CD14-positive monocyte (primary cell): Measurements from ENCODE around the gene SESN2. TPM values are rescaled to one million over a fixed set of nuclear protein-coding genes. Genes with fewer than 3 reads are reported as not detected.

Source experiments
- DNase-seq, 3 donors: peaks; one replicate each; pipeline ENCODE4 v3.0.0-alpha.2; 2011 to 2022
- H2AFZ ChIP-seq: 2 replicates; pipeline ENCODE4 v1.6.0; 2012; ENCODE audit warnings: mild to moderate bottlenecking, low read depth, low read length, inconsistent platforms; ENCODE audit not compliant: insufficient read depth, poor library complexity, severe bottlenecking
- H3K27ac ChIP-seq, 2 donors: 1 replicate in 1 of 2; 2 replicates in 1 of 2; pipeline ENCODE4 v1.5.1; 2012 to 2013; ENCODE audit warnings: low read length in 2 of 2, control low read depth in 1 of 2, inconsistent platforms in 1 of 2, low read depth in 1 of 2, mild to moderate bottlenecking in 1 of 2
- H3K27me3 ChIP-seq, 2 donors: one replicate each; pipeline versions ENCODE4 v1.6.0 to v1.6.1; 2011 to 2013; ENCODE audit warnings: low read length in 2 of 2; ENCODE audit not compliant: control insufficient read depth in 2 of 2, insufficient read depth in 2 of 2
- H3K36me3 ChIP-seq, 2 donors: replicated peaks in 1 of 2; 1 replicate in 1 of 2; 2 replicates in 1 of 2; pipeline versions ENCODE4 v1.5.1 to v1.6.1; 2012 to 2013; ENCODE audit warnings: low read length in 2 of 2, control low read depth in 1 of 2, inconsistent platforms in 1 of 2, mild to moderate bottlenecking in 1 of 2; ENCODE audit not compliant: insufficient read depth in 2 of 2, control insufficient read depth in 1 of 2
- H3K4me1 ChIP-seq, 2 donors: 1 replicate in 1 of 2; 2 replicates in 1 of 2; pipeline versions ENCODE4 v1.5.1 to v1.6.1; 2012 to 2013; ENCODE audit warnings: low read length in 2 of 2, control low read depth in 1 of 2, inconsistent platforms in 1 of 2, mild to moderate bottlenecking in 1 of 2, moderate library complexity in 1 of 2; ENCODE audit not compliant: insufficient read depth in 2 of 2, control insufficient read depth in 1 of 2
- H3K4me2 ChIP-seq: replicated peaks from 2 replicates; pipeline ENCODE3; 2012; ENCODE audit warnings: low read length, moderate library complexity, mild to moderate bottlenecking; ENCODE audit not compliant: poor library complexity, severe bottlenecking; ENCODE audit errors: extremely low read depth
- H3K4me3 ChIP-seq, 3 experiments: fragments of 200-600 bp in 1 of 3; sonication (generic) in 1 of 3; replicated peaks in 1 of 3; 1 replicate in 2 of 3; 2 replicates in 1 of 3; pipeline ENCODE4 v1.5.1; 2011 to 2013; ENCODE audit warnings: low read length in 3 of 3, mild to moderate bottlenecking in 3 of 3, control low read depth in 2 of 3, low read depth in 2 of 3, inconsistent platforms in 1 of 3, moderate library complexity in 1 of 3
- H3K79me2 ChIP-seq: 2 replicates; pipeline ENCODE4 v1.6.0; 2012; ENCODE audit warnings: mild to moderate bottlenecking, control low read depth, inconsistent platforms, low read length, moderate library complexity; ENCODE audit not compliant: insufficient read depth
- H3K9ac ChIP-seq: 2 replicates; pipeline ENCODE4 v1.6.0; 2017; ENCODE audit warnings: low read length, mild to moderate bottlenecking; ENCODE audit not compliant: insufficient read depth, poor library complexity, severe bottlenecking
- H3K9me3 ChIP-seq, 2 donors: replicated peaks in 1 of 2; 1 replicate in 1 of 2; 2 replicates in 1 of 2; pipeline versions ENCODE4 v1.5.1 to v1.6.1; 2012 to 2013; ENCODE audit warnings: low read length in 2 of 2, control low read depth in 1 of 2; ENCODE audit not compliant: control insufficient read depth in 1 of 2, insufficient read depth in 1 of 2
- H4K20me1 ChIP-seq: 2 replicates; pipeline ENCODE4 v1.6.0; 2012; ENCODE audit warnings: mild to moderate bottlenecking, low read length, control low read depth, moderate library complexity; ENCODE audit not compliant: insufficient read depth
- H3K27ac Mint-ChIP-seq, 7 donors: one replicate each; pipeline ENCODE4 v1.8.0; 2020; ENCODE audit warnings: mild to moderate bottlenecking in 7 of 7, mixed read lengths in 7 of 7, moderate library complexity in 6 of 7, inconsistent platforms in 2 of 7
- H3K27me3 Mint-ChIP-seq, 3 donors: one replicate each; pipeline ENCODE4 v1.8.0; 2021 to 2022; ENCODE audit warnings: low read depth in 3 of 3, mild to moderate bottlenecking in 3 of 3, mixed read lengths in 3 of 3, moderate library complexity in 3 of 3, inconsistent platforms in 1 of 3
- H3K36me3 Mint-ChIP-seq, 2 donors: one replicate each; pipeline ENCODE4 v1.8.0; 2020; ENCODE audit warnings: mixed read lengths in 2 of 2, inconsistent platforms in 1 of 2, mild to moderate bottlenecking in 1 of 2
- H3K4me1 Mint-ChIP-seq: one replicate; pipeline ENCODE4 v1.8.0; 2020; ENCODE audit warnings: mild to moderate bottlenecking, mixed read lengths
- H3K4me3 Mint-ChIP-seq, 2 donors: one replicate each; pipeline ENCODE4 v1.8.0; 2020; ENCODE audit warnings: mild to moderate bottlenecking in 2 of 2, mixed read lengths in 2 of 2, moderate library complexity in 1 of 2
- H3K9me3 Mint-ChIP-seq, 7 donors: one replicate each; pipeline ENCODE4 v1.8.0; 2020 to 2022; ENCODE audit warnings: mixed read lengths in 7 of 7, mild to moderate bottlenecking in 6 of 7, moderate library complexity in 6 of 7, inconsistent platforms in 2 of 7
- CTCF ChIP-seq: fragments of 200-600 bp; IDR thresholded peaks from one replicate; pipeline ENCODE4 v1.8.0; 2022; ENCODE audit warnings: antibody characterized with exemption, mild to moderate bottlenecking
- WGBS: methylation state at CpG from one replicate; pipeline ENCODE4 v1.1.5; 2013; ENCODE audit warnings: missing lambda C conversion rate; ENCODE audit not compliant: insufficient coverage; 5-methylcytosine and 5-hydroxymethylcytosine counted together
- intact Hi-C, 2 donors: fragments of 100-400 bp; cut with micrococcal nuclease; formaldehyde crosslinking; loops; one replicate each; pipeline versions ENCODE4 v1.15.0 to v1.15.1; 2023
- polyA plus RNA-seq, 3 donors: library from polyadenylated mRNA; depleted of rRNA in 1 of 3; unstranded in 2 of 3; stranded (reverse) in 1 of 3; fragments of 300-500 nt in 2 of 3; fragments of >200 nt in 1 of 3; fragmentation: Illumina TruSeq in 2 of 3; gene quantifications; 1 replicate in 2 of 3; 2 replicates in 1 of 3; pipeline ENCODE4 v1.2.3, GENCODE V29; 2012 to 2021

Gene SESN2
- polyA plus RNA-seq, 3 donors = 5.0 to 15.7 (median 5.1) TPM

GRCh38 chr1:28290851-28291250 is 31.5 kb downstream of the SESN2 start:
- Histone ChIP-seq H3K9ac (no peak overlapping the region), H3K36me3 (no peaks in the 10 kb centered on the region), H3K79me2 (no peaks in the 10 kb centered on the region), H2AFZ (peak overlapping the region; percentile 35), H3K27ac (no peak overlapping the region), H3K4me1 (peaks cover 0 to 13% of the 10 kb centered on the region in 2 donors), H4K20me1 (no peaks in the 10 kb centered on the region), H3K27me3 (no peaks in the 10 kb centered on the region), H3K4me3 (no peak overlapping the region), H3K9me3 (no peaks in the 10 kb centered on the region), H3K4me2 (no peak overlapping the region)
- Mint-ChIP-seq H3K36me3 (no peaks in the 10 kb centered on the region), H3K4me3 (no peak overlapping the region), H3K27me3 (peaks cover 0 to 5% (median 0%) of the 10 kb centered on the region in 3 donors), H3K9me3 (no peaks in the 10 kb centered on the region), H3K4me1 (peaks cover 22% of the 10 kb centered on the region), H3K27ac (peak overlapping the region in 3 of 7 donors; percentile 33 to 51 (median 41))
- TF ChIP-seq CTCF = no peak
- no peak for DNase-seq
- intact Hi-C loops = no loop called here
- WGBS = 100% methylated on average over 1 of the region's 2 CpGs

GRCh38 chr1:28291711-28292110 is 32.4 kb downstream of the SESN2 start:
- Histone ChIP-seq H3K4me2 (peak overlapping the region; percentile 26), H3K27me3 (no peaks in the 10 kb centered on the region), H3K4me3 (no peak overlapping the region), H3K9ac (no peak overlapping the region), H3K36me3 (no peaks in the 10 kb centered on the region), H4K20me1 (no peaks in the 10 kb centered on the region), H3K27ac (no peak overlapping the region), H3K4me1 (peaks cover 0 to 13% of the 10 kb centered on the region in 2 donors), H3K9me3 (no peaks in the 10 kb centered on the region), H2AFZ (peak overlapping the region; percentile 24), H3K79me2 (no peaks in the 10 kb centered on the region)
- peak overlapping the region in 1 of 2 donors; percentile 62 for H3K4me3 Mint-ChIP-seq
- WGBS = 44% methylated on average over 2 of the region's 6 CpGs
- TF ChIP-seq CTCF = no peak
- no peaks in the 10 kb centered on the region for H3K36me3 Mint-ChIP-seq
- peaks cover 18% of the 10 kb centered on the region for H3K4me1 Mint-ChIP-seq
- peak overlapping the region in 1 of 7 donors; percentile 44 for H3K27ac Mint-ChIP-seq
- H3K9me3 Mint-ChIP-seq = no peaks in the 10 kb centered on the region
- intact Hi-C loops = no loop called here
- no peak for DNase-seq
- peaks cover 0 to 5% (median 0%) of the 10 kb centered on the region in 3 donors for H3K27me3 Mint-ChIP-seq
